ENCODE data around the gene SBNO2. TPM values are rescaled to one million over a fixed set of nuclear protein-coding genes. Genes with fewer than 3 reads are reported as not detected.
A peak's percentile ranks its signal among the peaks of the same experiment; 100 is the strongest.

Gene SBNO2
- total and polyA plus RNA-seq, 2 experiments from 2014 or later = 6.9 to 35.4 TPM

DNA sequence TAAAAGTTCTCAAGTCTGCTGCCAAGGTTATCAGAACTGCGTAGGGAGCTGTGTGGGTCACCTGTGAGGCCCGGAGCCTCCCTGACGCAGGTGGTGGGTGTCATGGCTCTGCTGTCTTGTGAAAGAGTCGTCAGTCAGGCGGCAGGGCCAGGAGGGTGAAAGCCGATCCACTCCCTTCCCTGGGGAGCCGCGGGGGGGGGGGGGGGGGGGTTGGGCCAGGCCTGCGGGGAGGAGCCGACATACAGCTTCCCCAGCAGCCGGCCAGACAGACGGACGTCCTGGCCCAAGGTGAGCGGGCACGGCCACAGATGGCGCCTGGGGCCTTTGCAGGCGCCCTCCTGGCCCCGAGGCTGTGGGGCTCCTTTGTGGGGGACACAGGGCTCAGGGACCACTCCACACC, 12.4 kb downstream of the SBNO2 start:
- Histone ChIP-seq H3K79me2 (replicated peaks; ENCODE audit: insufficient read depth) (peaks cover 12% of the 10 kb centered on the region), H3K27ac (ENCODE audit: low read depth) (no peak overlapping the region), H4K20me1 (replicated peaks; ENCODE audit: insufficient read depth) (0 out of 2 replicates have a peak, but pooled peaks cover 5% of the 10 kb centered on the region), H3K36me3 (ENCODE audit: insufficient read depth) (no peaks in the 10 kb centered on the region), H3K4me1 (ENCODE audit: insufficient read depth) (no peaks in the 10 kb centered on the region), H3F3A (replicated peaks; ENCODE audit: low read depth) (no peaks in the 10 kb centered on the region), H3K4me3 (no peak overlapping the region), H2AFZ (no peak overlapping the region), H3K4me2 (no peak overlapping the region), H3K27me3 (ENCODE audit: insufficient read depth) (no peaks in the 10 kb centered on the region), H3K9me2 (ENCODE audit: insufficient read depth) (no peaks in the 10 kb centered on the region)
- DNase-seq (ENCODE audit: low spot score) (no peak), ATAC-seq (peak; percentile 40)
- H3K27ac Mint-ChIP-seq = peak overlapping the region; percentile 77; the same call in 1 of the 2 replicates
- TF ChIP-seq CREB1 (CRISPR knock-in tag; IDR thresholded peaks at IDR 0.05; ENCODE audit: low read depth) (no peak), REST (IDR thresholded peaks at IDR 0.05; ENCODE audit: unreplicated experiment) (no peak), POLR2AphosphoS5 (IDR thresholded peaks at IDR 0.05; ENCODE audit: low read depth) (no peak), EZH2phosphoT487 (IDR thresholded peaks at IDR 0.05; ENCODE audit: unreplicated experiment) (no peak), JUNB (IDR thresholded peaks at IDR 0.05; ENCODE audit: unreplicated experiment) (no peak), ZNF331 (CRISPR knock-in tag; IDR thresholded peaks at IDR 0.05; ENCODE audit: low read depth) (no peak), ETS1 (IDR thresholded peaks at IDR 0.05) (no peak), EZH2 (IDR thresholded peaks at IDR 0.05; ENCODE audit: low read depth, unreplicated experiment) (no peak), STAT1 (IDR thresholded peaks at IDR 0.05; ENCODE audit: unreplicated experiment) (no peak), NANOG (IDR thresholded peaks at IDR 0.05; ENCODE audit: borderline replicate concordance) (no peak), ZNF114 (CRISPR knock-in tag; IDR thresholded peaks at IDR 0.05) (no peak)
- TF ChIP-seq, protein P1, sequence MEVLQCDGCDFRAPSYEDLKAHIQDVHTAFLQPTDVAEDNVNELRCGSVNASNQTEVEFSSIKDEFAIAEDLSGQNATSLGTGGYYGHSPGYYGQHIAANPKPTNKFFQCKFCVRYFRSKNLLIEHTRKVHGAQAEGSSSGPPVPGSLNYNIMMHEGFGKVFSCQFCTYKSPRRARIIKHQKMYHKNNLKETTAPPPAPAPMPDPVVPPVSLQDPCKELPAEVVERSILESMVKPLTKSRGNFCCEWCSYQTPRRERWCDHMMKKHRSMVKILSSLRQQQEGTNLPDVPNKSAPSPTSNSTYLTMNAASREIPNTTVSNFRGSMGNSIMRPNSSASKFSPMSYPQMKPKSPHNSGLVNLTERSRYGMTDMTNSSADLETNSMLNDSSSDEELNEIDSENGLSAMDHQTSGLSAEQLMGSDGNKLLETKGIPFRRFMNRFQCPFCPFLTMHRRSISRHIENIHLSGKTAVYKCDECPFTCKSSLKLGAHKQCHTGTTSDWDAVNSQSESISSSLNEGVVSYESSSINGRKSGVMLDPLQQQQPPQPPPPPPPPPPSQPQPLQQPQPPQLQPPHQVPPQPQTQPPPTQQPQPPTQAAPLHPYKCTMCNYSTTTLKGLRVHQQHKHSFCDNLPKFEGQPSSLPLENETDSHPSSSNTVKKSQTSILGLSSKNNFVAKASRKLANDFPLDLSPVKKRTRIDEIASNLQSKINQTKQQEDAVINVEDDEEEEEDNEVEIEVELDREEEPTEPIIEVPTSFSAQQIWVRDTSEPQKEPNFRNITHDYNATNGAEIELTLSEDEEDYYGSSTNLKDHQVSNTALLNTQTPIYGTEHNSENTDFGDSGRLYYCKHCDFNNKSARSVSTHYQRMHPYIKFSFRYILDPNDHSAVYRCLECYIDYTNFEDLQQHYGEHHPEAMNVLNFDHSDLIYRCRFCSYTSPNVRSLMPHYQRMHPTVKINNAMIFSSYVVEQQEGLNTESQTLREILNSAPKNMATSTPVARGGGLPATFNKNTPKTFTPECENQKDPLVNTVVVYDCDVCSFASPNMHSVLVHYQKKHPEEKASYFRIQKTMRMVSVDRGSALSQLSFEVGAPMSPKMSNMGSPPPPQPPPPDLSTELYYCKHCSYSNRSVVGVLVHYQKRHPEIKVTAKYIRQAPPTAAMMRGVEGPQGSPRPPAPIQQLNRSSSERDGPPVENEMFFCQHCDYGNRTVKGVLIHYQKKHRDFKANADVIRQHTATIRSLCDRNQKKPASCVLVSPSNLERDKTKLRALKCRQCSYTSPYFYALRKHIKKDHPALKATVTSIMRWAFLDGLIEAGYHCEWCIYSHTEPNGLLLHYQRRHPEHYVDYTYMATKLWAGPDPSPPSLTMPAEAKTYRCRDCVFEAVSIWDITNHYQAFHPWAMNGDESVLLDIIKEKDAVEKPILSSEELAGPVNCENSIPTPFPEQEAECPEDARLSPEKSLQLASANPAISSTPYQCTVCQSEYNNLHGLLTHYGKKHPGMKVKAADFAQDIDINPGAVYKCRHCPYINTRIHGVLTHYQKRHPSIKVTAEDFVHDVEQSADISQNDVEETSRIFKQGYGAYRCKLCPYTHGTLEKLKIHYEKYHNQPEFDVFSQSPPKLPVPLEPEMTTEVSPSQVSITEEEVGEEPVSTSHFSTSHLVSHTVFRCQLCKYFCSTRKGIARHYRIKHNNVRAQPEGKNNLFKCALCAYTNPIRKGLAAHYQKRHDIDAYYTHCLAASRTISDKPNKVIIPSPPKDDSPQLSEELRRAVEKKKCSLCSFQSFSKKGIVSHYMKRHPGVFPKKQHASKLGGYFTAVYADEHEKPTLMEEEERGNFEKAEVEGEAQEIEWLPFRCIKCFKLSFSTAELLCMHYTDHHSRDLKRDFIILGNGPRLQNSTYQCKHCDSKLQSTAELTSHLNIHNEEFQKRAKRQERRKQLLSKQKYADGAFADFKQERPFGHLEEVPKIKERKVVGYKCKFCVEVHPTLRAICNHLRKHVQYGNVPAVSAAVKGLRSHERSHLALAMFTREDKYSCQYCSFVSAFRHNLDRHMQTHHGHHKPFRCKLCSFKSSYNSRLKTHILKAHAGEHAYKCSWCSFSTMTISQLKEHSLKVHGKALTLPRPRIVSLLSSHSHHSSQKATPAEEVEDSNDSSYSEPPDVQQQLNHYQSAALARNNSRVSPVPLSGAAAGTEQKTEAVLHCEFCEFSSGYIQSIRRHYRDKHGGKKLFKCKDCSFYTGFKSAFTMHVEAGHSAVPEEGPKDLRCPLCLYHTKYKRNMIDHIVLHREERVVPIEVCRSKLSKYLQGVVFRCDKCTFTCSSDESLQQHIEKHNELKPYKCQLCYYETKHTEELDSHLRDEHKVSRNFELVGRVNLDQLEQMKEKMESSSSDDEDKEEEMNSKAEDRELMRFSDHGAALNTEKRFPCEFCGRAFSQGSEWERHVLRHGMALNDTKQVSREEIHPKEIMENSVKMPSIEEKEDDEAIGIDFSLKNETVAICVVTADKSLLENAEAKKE (CRISPR knock-in tag; IDR thresholded peaks at IDR 0.05) = no peak
- TF ChIP-seq, protein P2, sequence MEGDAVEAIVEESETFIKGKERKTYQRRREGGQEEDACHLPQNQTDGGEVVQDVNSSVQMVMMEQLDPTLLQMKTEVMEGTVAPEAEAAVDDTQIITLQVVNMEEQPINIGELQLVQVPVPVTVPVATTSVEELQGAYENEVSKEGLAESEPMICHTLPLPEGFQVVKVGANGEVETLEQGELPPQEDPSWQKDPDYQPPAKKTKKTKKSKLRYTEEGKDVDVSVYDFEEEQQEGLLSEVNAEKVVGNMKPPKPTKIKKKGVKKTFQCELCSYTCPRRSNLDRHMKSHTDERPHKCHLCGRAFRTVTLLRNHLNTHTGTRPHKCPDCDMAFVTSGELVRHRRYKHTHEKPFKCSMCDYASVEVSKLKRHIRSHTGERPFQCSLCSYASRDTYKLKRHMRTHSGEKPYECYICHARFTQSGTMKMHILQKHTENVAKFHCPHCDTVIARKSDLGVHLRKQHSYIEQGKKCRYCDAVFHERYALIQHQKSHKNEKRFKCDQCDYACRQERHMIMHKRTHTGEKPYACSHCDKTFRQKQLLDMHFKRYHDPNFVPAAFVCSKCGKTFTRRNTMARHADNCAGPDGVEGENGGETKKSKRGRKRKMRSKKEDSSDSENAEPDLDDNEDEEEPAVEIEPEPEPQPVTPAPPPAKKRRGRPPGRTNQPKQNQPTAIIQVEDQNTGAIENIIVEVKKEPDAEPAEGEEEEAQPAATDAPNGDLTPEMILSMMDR (conservative IDR thresholded peaks at IDR 0.05; ENCODE audit: low read depth in 2 of 2) = no peak
- no peaks in the 10 kb centered on the region; the same call in 2 of the 3 replicates for H3K36me3 Mint-ChIP-seq (ENCODE audit: low read depth)
- peak overlapping the region; percentile 49; the same call in 2 of the 3 replicates for H3K4me3 Mint-ChIP-seq
- H3K27me3 Mint-ChIP-seq (ENCODE audit: insufficient read depth, low read depth, poor library complexity) = peaks cover 10% of the 10 kb centered on the region
- no peaks in the 10 kb centered on the region; the same call in 2 of the 3 replicates for H3K9me3 Mint-ChIP-seq
- peaks cover 11% of the 10 kb centered on the region for H3K4me1 Mint-ChIP-seq

Measured in GM23338 (cell line).